NOMO-1 (cell line): ENCODE measurements around the gene EYS.

Experiments
- DNase-seq, 2 experiments: peaks; one replicate each; lab custom pipeline; 2025; ENCODE audit not compliant: unreplicated experiment in 2 of 2; lab: John Stamatoyannopoulos, UW

The EYS gene

DNA sequence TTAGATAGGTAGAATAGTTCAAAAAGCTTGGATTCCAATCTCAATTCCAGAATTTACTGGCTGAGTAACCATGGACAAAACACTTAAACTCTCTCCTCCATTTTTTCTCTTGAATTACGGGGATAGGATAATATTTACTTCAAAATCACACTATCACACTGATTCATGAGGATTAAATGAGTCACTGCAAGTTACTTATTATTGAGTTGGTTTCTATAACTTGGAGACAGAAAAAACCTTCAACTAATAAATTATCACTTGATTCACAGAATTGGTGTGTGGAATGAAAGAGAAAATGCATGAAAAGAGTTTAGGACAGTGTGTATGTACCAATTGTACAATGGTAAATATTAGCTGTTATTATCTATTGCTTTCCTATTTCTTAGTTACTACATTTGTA is 1486.2 kb downstream of the EYS start:
- no peak for DNase-seq

DNA sequence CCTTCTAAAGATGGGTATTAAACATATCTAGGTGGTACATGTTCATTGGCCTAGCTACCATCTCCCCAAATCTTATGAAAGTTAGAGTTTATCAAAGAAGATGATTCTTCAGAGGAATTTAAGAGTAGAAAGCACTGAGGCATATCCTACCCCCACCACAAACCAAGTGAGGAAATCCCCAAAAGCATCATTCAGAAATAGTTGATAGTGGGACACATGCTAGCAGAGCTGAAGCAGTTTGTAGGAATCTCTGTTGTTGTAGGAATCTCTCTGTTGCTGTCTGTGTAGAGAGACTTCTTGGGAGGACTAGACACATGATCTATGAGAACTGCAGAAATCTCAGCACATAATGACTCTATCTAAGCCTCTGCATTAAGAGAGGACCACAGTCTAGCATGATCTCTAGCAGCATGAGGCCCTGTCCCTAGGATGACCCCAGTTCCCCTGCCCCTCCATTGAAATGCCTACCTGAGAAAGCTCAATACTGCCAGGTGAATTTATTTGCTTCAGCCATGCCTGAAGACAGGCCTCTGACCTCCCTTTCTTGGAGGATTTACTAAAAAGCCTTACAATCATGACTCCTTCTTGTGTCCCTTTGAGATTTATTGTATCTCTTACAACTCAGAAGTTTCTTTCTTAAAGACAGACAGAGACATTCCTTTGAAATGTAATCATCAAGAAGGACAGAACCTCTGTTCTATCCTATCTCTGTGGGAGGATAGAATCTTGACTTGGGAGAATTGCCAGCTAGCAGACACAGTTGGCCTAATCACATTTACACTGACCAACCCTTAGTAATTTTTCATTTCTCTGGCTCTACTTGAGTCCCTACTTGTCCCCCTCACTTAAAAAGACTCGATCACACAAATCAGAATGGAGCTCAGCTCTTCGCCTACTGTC is 1489.1 kb downstream of the EYS start:
- DNase-seq = no peak

DNA sequence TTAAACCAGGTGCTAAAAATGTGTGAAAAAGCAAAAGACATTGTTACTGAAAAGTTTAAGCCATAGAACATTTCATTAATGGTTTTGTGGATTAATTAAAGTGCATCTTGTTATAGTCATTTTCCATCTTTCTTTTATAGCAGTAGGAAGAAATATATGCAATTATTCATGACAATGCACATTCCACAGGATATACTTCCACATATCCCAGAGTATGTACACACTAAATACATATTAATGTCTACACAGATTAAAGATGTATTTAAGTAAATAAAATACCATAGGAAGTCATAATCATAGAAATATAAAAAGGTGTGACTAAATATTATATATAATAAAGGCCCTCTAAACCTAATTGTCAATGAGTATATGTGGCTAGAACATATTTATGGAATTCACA is 1492.7 kb downstream of the EYS start:
- DNase-seq = no peak

GRCh38 chr6:64213697-64214096 is 1493.3 kb downstream of the EYS start:
- no peak for DNase-seq

DNA sequence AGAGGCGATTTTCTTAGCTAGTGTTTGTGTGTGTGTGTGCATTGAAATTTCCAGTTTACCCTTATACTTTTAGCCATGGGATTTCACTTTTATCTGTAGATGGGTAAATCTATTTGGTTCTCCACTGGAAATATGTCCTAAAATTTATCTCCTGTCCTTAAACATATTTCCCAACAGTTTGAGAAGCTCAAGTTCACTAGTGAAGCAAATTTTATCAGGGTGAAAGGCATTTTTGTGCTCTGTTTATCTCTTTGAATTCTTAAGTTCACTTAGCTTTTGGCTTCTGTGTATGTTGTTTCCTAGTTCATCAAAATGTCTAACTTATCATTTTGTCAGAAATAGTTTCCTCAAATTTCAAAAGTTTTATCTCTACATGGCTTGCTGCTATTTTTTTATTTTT is 1509.8 kb downstream of the EYS start:
- DNase-seq = no peak

DNA sequence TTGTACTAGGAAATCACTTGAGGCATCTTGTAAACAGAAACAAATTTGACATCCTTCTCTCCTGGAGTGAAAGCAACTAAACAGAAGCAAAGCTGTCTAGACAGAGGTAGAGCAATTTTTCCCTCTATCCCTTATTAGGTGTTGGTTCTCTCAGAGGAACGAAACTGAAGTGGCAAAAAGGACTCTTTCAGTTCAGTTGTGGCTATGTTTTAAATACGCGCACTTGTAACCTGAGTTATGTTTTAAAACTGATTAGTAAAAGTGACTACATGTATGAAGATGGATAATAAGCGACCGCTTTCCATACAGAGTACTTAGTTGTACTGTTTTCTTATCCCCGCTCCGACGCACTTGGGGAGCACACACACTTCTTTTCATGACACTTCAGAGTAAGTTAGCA is 1520.4 kb downstream of the EYS start:
- no peak for DNase-seq

- DNase-seq = no peak
Measured at GRCh38 chr6:64185621-64186020, 1521.4 kb downstream of the EYS start.

GRCh38 chr6:64175296-64175695 is 1531.7 kb downstream of the EYS start:
- no peak for DNase-seq

DNA sequence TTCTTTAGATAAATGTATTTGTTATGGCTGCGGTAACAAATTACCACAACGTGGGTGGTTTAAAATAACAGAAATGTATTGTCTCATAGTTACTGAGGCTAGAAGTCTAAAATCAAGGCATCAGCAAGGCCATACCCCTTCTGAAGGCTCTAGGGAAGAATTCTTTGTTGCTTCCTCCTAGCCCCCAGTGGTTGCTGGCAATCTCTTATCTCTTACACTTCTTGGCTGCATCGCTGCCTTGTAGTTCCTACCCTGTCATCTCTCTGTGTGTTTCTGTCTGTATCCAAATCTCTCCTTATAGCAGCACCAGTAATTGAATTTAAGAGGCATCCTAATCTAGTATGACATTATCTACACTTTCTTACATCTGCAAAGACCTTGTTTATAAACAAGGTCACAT is 1536.7 kb downstream of the EYS start:
- DNase-seq = no peak

DNA sequence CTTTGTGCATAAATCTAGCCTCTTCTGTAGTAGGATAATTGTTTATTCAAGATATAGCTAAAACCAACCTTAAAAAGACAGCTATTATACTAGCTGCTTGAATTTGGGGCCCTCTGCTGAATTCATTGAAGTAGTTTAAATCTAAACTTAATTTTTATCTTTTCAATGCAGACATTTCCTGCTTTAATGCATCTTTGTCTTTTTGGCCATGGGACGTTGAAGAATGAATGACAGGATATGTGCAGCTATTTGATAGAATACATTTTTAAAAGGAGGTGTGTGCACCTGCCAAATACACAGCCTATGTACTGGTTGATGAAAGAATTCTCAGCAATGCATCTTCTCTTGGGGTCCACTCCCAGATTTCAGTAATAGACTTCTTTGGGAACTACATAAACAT is 1546.5 kb downstream of the EYS start:
- no peak for DNase-seq

DNA sequence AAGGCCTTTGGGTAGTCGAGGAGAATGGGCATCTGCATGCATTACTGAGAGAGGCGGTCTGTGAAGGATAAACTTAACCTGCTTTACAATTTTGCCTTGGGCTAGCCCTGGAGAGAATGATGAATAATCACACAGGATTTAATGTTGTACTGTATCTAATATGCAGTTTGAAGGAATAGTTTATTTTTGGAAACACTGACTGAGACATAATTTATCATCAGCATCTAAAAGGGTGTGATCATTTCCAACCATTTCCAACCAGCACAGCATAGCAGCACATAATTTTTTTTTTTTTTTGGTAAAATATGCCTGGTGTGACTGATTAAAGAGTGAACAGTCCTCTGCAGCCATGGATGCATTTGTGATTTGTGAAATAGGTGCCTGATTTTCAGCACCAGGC is 1552.0 kb downstream of the EYS start:
- no peak for DNase-seq

DNA sequence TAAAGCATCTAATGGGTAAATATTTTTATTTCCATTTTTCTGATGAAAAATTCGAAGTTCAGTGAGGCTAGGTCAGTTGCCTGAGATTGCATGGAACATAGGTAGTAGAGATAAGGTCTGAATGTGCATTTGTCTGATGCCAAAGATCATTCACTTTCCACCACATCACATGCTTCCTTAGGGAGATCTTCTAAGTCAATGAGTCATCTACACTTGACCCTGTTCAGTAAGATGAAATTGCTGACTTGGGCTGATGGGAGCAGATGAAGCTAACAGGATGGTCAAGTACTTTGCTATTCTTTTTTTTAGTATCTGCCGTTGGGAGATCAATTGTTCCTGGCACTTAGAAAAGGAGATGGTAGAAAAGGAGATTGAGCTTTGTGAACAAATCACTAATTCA is 1560.2 kb downstream of the EYS start:
- no peak for DNase-seq

DNA sequence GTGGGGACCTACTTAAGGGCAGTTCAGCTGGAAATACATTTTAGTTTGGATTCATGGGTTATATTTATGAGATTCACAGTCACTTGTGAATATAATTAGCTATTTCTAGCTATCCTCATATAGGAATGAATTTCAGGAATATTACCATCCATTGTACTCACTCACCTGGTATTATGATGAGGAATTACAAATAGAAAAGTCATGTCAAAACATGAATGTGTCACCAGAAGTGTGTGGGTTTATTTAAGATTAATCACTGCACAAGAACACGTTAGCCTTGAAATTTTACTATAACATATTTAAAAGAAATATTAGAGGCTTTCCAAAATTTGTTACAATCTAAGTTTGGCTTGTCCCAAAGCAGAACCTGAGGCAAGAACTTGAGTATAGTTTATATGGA is 1560.9 kb downstream of the EYS start:
- DNase-seq = no peak

- DNase-seq = no peak
Measured at GRCh38 chr6:64145658-64146057, 1561.4 kb downstream of the EYS start.

- DNase-seq = no peak
Measured at GRCh38 chr6:64143101-64143500, 1563.9 kb downstream of the EYS start.

- DNase-seq = no peak
Measured at GRCh38 chr6:64141680-64142079, 1565.3 kb downstream of the EYS start.

DNA sequence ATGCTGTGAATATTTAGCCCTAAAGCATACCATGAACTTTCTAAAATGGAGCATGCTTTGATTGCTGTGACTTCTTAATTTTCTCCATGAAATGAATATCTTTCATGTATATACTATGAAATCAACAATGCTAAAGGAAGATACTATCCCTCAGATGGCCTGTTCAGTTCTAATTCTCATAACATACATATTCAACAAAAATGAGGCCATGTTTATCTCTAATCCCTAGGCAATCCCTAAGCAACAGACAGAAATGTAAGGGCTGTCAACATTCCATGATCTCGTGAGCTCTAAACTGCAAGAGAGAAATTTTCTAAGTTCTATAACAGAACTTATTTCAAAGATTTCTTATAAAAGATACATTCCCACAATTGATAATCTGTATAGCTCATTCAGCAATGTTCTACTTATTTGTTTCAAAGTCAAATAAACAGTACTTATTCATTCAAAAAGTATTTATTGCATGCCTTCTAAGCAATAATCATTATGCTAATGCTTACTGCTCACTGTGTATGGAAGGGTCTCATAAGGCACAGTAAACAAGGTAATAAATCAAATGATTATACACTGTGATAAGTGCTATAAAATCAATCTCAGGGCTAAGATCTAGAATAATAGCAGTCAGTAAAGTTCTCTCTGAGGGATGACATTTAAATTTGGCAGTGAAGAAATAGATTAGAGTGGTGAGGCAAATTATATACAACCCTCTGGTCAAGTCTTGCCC is 1578.6 kb downstream of the EYS start:
- no peak for DNase-seq

DNA sequence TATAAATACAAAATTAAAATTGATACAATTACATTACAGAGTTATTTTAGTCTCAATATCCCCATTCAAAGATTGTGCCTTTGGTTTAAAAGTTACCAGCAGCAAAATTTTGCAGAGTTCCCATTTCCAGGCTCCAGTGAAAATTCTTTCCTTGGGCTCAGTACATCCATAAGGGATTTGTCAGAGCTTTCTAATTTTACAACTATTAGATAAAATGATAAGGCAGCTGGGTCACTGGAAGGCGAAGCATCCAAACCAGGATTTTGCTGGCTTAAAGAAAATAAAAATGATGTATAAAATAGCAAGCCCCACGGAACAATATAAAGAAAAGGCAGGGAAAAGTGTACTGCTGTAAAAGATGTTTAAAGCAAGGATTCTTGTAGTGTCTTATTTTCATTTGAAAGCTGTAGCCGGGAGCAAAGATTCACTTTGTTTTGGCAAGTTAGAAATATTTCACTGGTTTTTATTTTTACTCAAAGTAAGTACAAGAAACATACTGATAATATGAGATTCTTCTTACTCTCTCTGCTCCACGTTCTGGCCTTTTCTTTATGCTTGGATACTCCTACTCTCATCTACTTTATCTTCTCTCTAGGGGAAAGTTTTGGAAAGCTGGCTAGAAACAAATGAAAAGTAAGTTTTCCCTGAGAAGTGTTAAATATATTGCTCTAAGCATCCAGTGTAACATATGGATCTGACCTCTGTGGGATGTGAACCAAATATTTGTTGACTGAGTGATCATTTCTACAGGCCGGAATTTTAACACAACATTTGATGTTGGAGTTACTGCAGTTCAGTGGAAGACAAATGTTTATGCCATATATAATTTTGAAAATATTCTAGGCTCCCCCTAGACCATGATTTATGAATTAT is 1583.0 kb downstream of the EYS start:
- DNase-seq = no peak

- no peak for DNase-seq
Measured at GRCh38 chr6:64122712-64123375, 1584.2 kb downstream of the EYS start.

GRCh38 chr6:64121011-64121565 is 1585.9 kb downstream of the EYS start:
- DNase-seq = no peak
